Measurements from ENCODE around the gene CRYBB1. TPM values are rescaled to one million over a fixed set of nuclear protein-coding genes. Genes with fewer than 3 reads are reported as not detected.
A peak's percentile ranks its signal among the peaks of the same experiment; 100 is the strongest.

The CRYBB1 gene
- total RNA-seq, 4 donors from 2014 or later: not detected

DNA sequence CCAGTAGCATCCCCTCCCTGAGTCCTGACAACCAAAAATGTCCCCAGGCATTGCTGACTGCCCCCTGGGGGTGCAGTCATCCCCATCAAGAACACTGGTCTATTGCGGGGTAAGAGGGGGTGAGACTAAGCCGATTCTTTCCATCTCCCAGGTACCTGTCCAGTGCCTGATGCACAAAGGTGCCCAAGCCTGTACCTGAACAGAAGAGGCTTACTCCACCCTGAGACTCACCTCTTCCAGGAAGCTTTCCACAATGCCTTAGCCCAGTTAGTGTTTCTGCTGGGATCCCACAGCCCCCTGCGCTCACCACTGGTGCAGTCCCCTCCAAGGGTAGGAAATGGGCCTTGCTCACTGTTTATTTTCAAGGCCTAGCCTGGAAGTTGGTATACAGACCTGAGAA is 50.8 kb downstream of the CRYBB1 start:
- no peak overlapping the region for H3K27ac ChIP-seq
- no peaks in the 10 kb centered on the region for H3K9me3 ChIP-seq
- no peaks in the 10 kb centered on the region for H3K4me1 ChIP-seq
- no peak for DNase-seq
- no peak overlapping the region for H3K4me3 ChIP-seq
- no peaks in the 10 kb centered on the region for H3K27me3 ChIP-seq
- H3K36me3 ChIP-seq: no peaks in the 10 kb centered on the region
- TF ChIP-seq POLR2A (IDR thresholded peaks at IDR 0.05): no peak
- TF ChIP-seq, protein P1, sequence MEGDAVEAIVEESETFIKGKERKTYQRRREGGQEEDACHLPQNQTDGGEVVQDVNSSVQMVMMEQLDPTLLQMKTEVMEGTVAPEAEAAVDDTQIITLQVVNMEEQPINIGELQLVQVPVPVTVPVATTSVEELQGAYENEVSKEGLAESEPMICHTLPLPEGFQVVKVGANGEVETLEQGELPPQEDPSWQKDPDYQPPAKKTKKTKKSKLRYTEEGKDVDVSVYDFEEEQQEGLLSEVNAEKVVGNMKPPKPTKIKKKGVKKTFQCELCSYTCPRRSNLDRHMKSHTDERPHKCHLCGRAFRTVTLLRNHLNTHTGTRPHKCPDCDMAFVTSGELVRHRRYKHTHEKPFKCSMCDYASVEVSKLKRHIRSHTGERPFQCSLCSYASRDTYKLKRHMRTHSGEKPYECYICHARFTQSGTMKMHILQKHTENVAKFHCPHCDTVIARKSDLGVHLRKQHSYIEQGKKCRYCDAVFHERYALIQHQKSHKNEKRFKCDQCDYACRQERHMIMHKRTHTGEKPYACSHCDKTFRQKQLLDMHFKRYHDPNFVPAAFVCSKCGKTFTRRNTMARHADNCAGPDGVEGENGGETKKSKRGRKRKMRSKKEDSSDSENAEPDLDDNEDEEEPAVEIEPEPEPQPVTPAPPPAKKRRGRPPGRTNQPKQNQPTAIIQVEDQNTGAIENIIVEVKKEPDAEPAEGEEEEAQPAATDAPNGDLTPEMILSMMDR (IDR thresholded peaks at IDR 0.05): no peak

DNA sequence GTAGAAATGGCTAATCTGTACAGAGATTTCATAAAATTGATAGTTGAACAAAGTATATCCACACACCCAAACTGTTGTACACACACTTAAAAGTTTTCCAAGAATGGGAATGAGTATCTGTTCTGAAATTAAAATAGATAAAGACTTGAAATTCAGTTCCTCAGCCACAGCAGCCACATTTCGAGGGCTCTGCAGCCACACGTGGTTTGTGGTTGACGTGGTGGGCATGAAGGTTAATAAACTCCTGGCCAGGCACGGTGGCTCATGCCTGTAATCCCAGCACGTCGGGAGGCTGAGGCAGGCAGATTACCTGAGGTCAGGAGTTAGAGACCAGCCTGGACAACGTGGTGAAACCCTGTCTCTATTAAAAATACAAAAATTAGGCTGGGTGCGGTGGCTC is 51.9 kb downstream of the CRYBB1 start:
- TF ChIP-seq, protein P1 (IDR thresholded peaks at IDR 0.05): no peak
- TF ChIP-seq POLR2A (IDR thresholded peaks at IDR 0.05): no peak
- H3K27ac ChIP-seq: no peak overlapping the region

DNA sequence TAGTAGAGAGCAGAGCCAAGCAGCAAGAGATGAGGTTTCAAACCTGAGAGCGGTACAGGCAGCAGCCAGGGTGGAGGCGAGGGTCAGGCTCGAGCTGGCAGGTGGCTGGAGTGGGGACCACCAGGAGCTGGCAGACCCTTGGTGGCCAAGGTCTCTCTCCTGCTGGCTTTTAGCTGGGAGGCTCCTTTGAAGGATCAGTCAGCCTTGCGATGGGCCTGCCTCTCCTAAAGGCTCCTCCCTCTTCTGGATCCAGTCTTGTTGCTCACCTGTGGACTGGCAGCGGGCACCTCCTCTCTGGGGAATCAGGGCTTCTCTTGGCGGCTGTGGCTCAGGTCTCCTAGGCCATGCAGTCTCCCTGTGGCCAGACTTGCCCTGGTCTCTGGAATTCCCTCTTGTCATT is 52.6 kb downstream of the CRYBB1 start:
- no peaks in the 10 kb centered on the region for H3K9me3 ChIP-seq
- DNase-seq: no peak
- no peaks in the 10 kb centered on the region for H3K4me1 ChIP-seq
- H3K4me3 ChIP-seq: no peak overlapping the region
- H3K27me3 ChIP-seq: no peaks in the 10 kb centered on the region
- H3K36me3 ChIP-seq: no peaks in the 10 kb centered on the region
- no peak overlapping the region for H3K27ac ChIP-seq
- TF ChIP-seq, protein P1 (IDR thresholded peaks at IDR 0.05): no peak
- TF ChIP-seq POLR2A (IDR thresholded peaks at IDR 0.05): no peak

More for the DNA sequence above, 51.9 kb downstream of the CRYBB1 start:
- Histone ChIP-seq H3K27me3 (no peaks in the 10 kb centered on the region), H3K4me3 (no peak overlapping the region), H3K9me3 (no peaks in the 10 kb centered on the region), H3K4me1 (no peaks in the 10 kb centered on the region), H3K36me3 (no peaks in the 10 kb centered on the region)
- no peak for DNase-seq

DNA sequence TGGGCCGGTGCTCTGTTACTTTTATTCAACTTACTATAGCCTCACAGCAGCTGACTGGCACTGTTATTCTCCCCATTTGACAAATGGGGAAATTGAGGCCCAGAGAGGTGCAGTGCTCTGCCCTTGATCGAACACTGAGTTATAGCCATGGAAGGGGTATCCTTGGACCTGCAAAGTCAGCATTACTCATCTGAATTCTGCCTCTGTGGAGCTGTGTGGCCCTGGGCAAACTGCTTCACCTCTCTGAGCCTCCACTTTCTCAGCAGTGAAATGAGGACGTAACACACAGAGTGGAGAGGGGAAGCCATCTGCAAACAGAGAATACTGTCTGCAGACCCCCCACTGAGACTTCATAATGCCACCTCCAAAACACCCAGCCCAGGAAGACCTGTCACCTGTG is 53.2 kb downstream of the CRYBB1 start:
- Histone ChIP-seq H3K27me3 (no peaks in the 10 kb centered on the region), H3K4me1 (no peaks in the 10 kb centered on the region), H3K4me3 (no peak overlapping the region), H3K9me3 (no peaks in the 10 kb centered on the region), H3K36me3 (no peaks in the 10 kb centered on the region), H3K27ac (no peak overlapping the region)
- TF ChIP-seq, protein P1 (IDR thresholded peaks at IDR 0.05): no peak
- TF ChIP-seq POLR2A (IDR thresholded peaks at IDR 0.05): no peak
- no peak for DNase-seq

DNA sequence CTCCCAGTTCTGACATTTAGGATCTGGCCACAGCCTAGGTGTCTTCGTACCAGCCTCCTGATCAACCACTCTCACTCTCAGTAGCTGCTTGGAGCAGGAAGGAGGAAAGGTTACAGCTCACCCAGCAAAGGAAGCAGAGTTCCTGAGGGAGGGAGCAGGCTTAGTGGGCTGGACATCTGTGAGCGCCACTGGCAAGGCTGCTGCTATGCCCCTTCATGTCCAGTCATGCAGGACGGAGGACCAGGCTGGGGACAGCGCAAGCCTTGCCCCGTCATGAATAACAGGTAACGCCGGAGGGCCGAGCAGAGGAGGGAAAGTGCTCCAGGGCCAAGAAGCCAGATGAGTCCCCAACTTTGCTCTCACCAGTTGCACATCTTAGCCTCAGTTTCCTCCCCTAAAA is 53.6 kb downstream of the CRYBB1 start:
- no peak overlapping the region for H3K4me3 ChIP-seq
- no peaks in the 10 kb centered on the region for H3K9me3 ChIP-seq
- no peaks in the 10 kb centered on the region for H3K27me3 ChIP-seq
- TF ChIP-seq, protein P1 (IDR thresholded peaks at IDR 0.05): no peak
- no peak for TF ChIP-seq POLR2A (IDR thresholded peaks at IDR 0.05)
- no peak for DNase-seq
- no peaks in the 10 kb centered on the region for H3K36me3 ChIP-seq
- no peaks in the 10 kb centered on the region for H3K4me1 ChIP-seq
- no peak overlapping the region for H3K27ac ChIP-seq

DNA sequence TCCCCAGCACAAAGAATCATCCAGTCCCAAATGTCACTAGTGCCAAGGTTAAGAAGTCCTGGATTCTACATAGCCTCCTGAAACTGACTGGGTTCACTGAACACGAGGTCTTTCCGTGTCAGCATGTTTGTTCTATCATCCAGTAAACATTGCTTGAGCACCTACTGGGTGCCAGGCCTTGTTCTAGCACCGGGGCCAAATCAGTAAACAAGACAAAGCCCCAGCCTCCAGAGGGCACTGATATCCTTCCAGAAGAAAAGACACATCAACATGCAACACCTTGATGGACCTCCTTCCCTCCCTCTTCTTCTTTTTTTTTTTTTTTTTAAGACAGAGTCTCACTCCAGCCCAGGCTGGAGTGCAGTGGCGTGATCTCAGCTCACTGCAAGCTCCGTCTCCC is 54.8 kb downstream of the CRYBB1 start:
- TF ChIP-seq, protein P1 (IDR thresholded peaks at IDR 0.05): peak in 1 of 6 experiments; percentile 11
- TF ChIP-seq POLR2A (IDR thresholded peaks at IDR 0.05): no peak
- no peak overlapping the region for H3K27ac ChIP-seq
- H3K4me3 ChIP-seq: no peak overlapping the region
- no peaks in the 10 kb centered on the region for H3K9me3 ChIP-seq
- H3K27me3 ChIP-seq: no peaks in the 10 kb centered on the region
- H3K4me1 ChIP-seq: no peaks in the 10 kb centered on the region
- DNase-seq: no peak
- no peaks in the 10 kb centered on the region for H3K36me3 ChIP-seq
